Activated T-helper 1 cell treated with anti-CD3 and anti-CD28 coated beads, Interleukin-12 subunit alpha, Interleukin-12 subunit beta, Interleukin-2, Interleukin-4 antibody, amounts not matched to agents 30 ng/mL and 10 ng/mL and 1 ng/mL, durations not matched to agents 14 hours and 24 hours and 36 hours (primary cell): ENCODE data around the gene TXLNG. TPM values are rescaled to one million over a fixed set of nuclear protein-coding genes. Genes with fewer than 3 reads are reported as not detected.
"Not testable (repeated sequence)": the region's sequence is repeated elsewhere in the genome, so short reads cannot be mapped to it uniquely, and the experiment has no call there.

Source experiments
- DNase-seq: peaks from one replicate; pipeline ENCODE4 v3.0.0; 2021; ENCODE audit warnings: low spot score
- H3K27ac Mint-ChIP-seq: one replicate; pipeline ENCODE4 v1.8.0; 2021; ENCODE audit warnings: mild to moderate bottlenecking, mixed read lengths
- H3K27me3 Mint-ChIP-seq: one replicate; pipeline ENCODE4 v1.8.0; 2022; ENCODE audit warnings: mild to moderate bottlenecking, moderate library complexity, mixed read lengths; ENCODE audit not compliant: insufficient read depth
- H3K36me3 Mint-ChIP-seq: one replicate; pipeline ENCODE4 v1.8.0; 2021; ENCODE audit warnings: low read depth, mixed read lengths
- H3K4me1 Mint-ChIP-seq: one replicate; pipeline ENCODE4 v1.8.0; 2021; ENCODE audit warnings: low read depth, mixed read lengths
- H3K4me3 Mint-ChIP-seq: one replicate; pipeline ENCODE4 v1.8.0; 2021; ENCODE audit warnings: mild to moderate bottlenecking, moderate library complexity, mixed read lengths
- H3K9me3 Mint-ChIP-seq: one replicate; pipeline ENCODE4 v1.8.0; 2021; ENCODE audit warnings: mixed read lengths
- intact Hi-C: fragments of 100-400 bp; cut with micrococcal nuclease; formaldehyde crosslinking; loops from one replicate; pipeline ENCODE4 v1.15.1; 2024
- total RNA-seq: library from RNA; stranded (reverse); gene quantifications from 2 replicates; pipeline ENCODE4 v1.2.3, GENCODE V29; 2022

TXLNG gene
- total RNA-seq, 1 donor from 2014 or later = 23.8 TPM

GRCh38 chrX:16770970-16771482, 15.2 kb upstream of the TXLNG start:
- H3K4me3 Mint-ChIP-seq = no peak overlapping the region
- intact Hi-C loops = no loop called here
- no peaks in the 10 kb centered on the region for H3K9me3 Mint-ChIP-seq

GRCh38 chrX:16771483-16772398, 14.5 kb upstream of the TXLNG start:
- intact Hi-C loops = no loop called here
- H3K27ac Mint-ChIP-seq = no peak overlapping the region
- no peaks in the 10 kb centered on the region for H3K36me3 Mint-ChIP-seq
- DNase-seq = no peak
- no peaks in the 10 kb centered on the region for H3K27me3 Mint-ChIP-seq
- H3K4me1 Mint-ChIP-seq = no peaks in the 10 kb centered on the region
- H3K4me3 Mint-ChIP-seq = no peak overlapping the region
- no peaks in the 10 kb centered on the region for H3K9me3 Mint-ChIP-seq

More at GRCh38 chrX:16770970-16771482, 15.2 kb upstream of the TXLNG start:
- Mint-ChIP-seq H3K4me1 (no peaks in the 10 kb centered on the region), H3K27me3 (no peaks in the 10 kb centered on the region), H3K36me3 (no peaks in the 10 kb centered on the region), H3K27ac (no peak overlapping the region)
- no peak for DNase-seq

- Mint-ChIP-seq H3K4me3 (no peak overlapping the region), H3K4me1 (no peaks in the 10 kb centered on the region)
Measured at GRCh38 chrX:16772460-16772859, 13.8 kb upstream of the TXLNG start.

GRCh38 chrX:16774746-16775145, 11.5 kb upstream of the TXLNG start:
- no peaks in the 10 kb centered on the region for H3K9me3 Mint-ChIP-seq
- H3K27ac Mint-ChIP-seq = no peak overlapping the region
- H3K36me3 Mint-ChIP-seq = no peaks in the 10 kb centered on the region
- DNase-seq = no peak
- intact Hi-C loops = no loop called here
- H3K4me1 Mint-ChIP-seq = no peaks in the 10 kb centered on the region
- no peak overlapping the region for H3K4me3 Mint-ChIP-seq
- no peaks in the 10 kb centered on the region for H3K27me3 Mint-ChIP-seq

More at GRCh38 chrX:16772460-16772859, 13.8 kb upstream of the TXLNG start:
- Mint-ChIP-seq H3K36me3 (no peaks in the 10 kb centered on the region), H3K27ac (no peak overlapping the region), H3K9me3 (no peaks in the 10 kb centered on the region), H3K27me3 (no peaks in the 10 kb centered on the region)
- intact Hi-C loops = no loop called here
- no peak for DNase-seq

GRCh38 chrX:16778545-16778944, 7.7 kb upstream of the TXLNG start:
- H3K27me3 Mint-ChIP-seq = no peaks in the 10 kb centered on the region
- intact Hi-C loops = no loop called here
- H3K27ac Mint-ChIP-seq = no peak overlapping the region
- no peaks in the 10 kb centered on the region for H3K9me3 Mint-ChIP-seq
- no peak overlapping the region for H3K4me3 Mint-ChIP-seq
- H3K4me1 Mint-ChIP-seq = no peaks in the 10 kb centered on the region
- no peak for DNase-seq
- H3K36me3 Mint-ChIP-seq = no peaks in the 10 kb centered on the region

- Mint-ChIP-seq H3K9me3 (no peaks in the 10 kb centered on the region), H3K4me3 (no peak overlapping the region)
- intact Hi-C loops = no loop called here
Measured at GRCh38 chrX:16778993-16779392, 7.3 kb upstream of the TXLNG start.

GRCh38 chrX:16779815-16780214, 6.5 kb upstream of the TXLNG start:
- H3K27me3 Mint-ChIP-seq, H3K4me1 Mint-ChIP-seq, H3K4me3 Mint-ChIP-seq, intact Hi-C loops, H3K27ac Mint-ChIP-seq, DNase-seq, H3K9me3 Mint-ChIP-seq, H3K36me3 Mint-ChIP-seq: not testable (repeated sequence)

More at GRCh38 chrX:16778993-16779392, 7.3 kb upstream of the TXLNG start:
- Mint-ChIP-seq H3K36me3 (no peaks in the 10 kb centered on the region), H3K27ac (no peak overlapping the region), H3K27me3 (no peaks in the 10 kb centered on the region), H3K4me1 (no peaks in the 10 kb centered on the region)
- DNase-seq = no peak

GRCh38 chrX:16783452-16783851, 2.8 kb upstream of the TXLNG start:
- H3K9me3 Mint-ChIP-seq = no peaks in the 10 kb centered on the region
- DNase-seq = no peak
- no peak overlapping the region for H3K27ac Mint-ChIP-seq
- H3K27me3 Mint-ChIP-seq = no peaks in the 10 kb centered on the region
- H3K36me3 Mint-ChIP-seq = no peaks in the 10 kb centered on the region
- intact Hi-C loops = no loop called here
- H3K4me3 Mint-ChIP-seq = no peak overlapping the region
- peaks cover 11% of the 10 kb centered on the region for H3K4me1 Mint-ChIP-seq

GRCh38 chrX:16784440-16784839, 1.8 kb upstream of the TXLNG start:
- H3K4me3 Mint-ChIP-seq, intact Hi-C loops: not testable (repeated sequence)

GRCh38 chrX:16785247-16786138, 773 bp upstream of the TXLNG start:
- Mint-ChIP-seq H3K4me1 (peaks cover 11% of the 10 kb centered on the region), H3K4me3 (peak overlapping the region; percentile 92), H3K36me3 (no peaks in the 10 kb centered on the region), H3K27me3 (no peaks in the 10 kb centered on the region), H3K9me3 (no peaks in the 10 kb centered on the region), H3K27ac (peak overlapping the region; percentile 94)
- no peak for DNase-seq
- intact Hi-C loops = loop anchor here (1.0 to 5.0 kb wide), 5 partner anchors 42 to 1642 kb away; partner anchors contain the start of genes CA5B, CDKL5, RBBP7 and SYAP1

More at GRCh38 chrX:16784440-16784839, 1.8 kb upstream of the TXLNG start:
- not testable (repeated sequence) for H3K27me3 Mint-ChIP-seq, H3K36me3 Mint-ChIP-seq, DNase-seq, H3K9me3 Mint-ChIP-seq, H3K27ac Mint-ChIP-seq
- H3K4me1 Mint-ChIP-seq = peaks cover 11% of the 10 kb centered on the region

GRCh38 chrX:16786791-16787735, 797 bp downstream of the TXLNG start:
- Mint-ChIP-seq H3K27me3 (no peaks in the 10 kb centered on the region), H3K4me1 (peaks cover 11% of the 10 kb centered on the region), H3K4me3 (peak overlapping the region; percentile 92), H3K36me3 (no peaks in the 10 kb centered on the region), H3K27ac (peak overlapping the region; percentile 44), H3K9me3 (no peaks in the 10 kb centered on the region)
- peak; percentile 10 for DNase-seq
- intact Hi-C loops = loop anchor here (1.0 to 5.0 kb wide), 5 partner anchors 40 to 1640 kb away; partner anchors contain the start of genes CA5B, CDKL5, RBBP7 and SYAP1

- DNase-seq = no peak
- Mint-ChIP-seq H3K9me3 (no peaks in the 10 kb centered on the region), H3K4me3 (no peak overlapping the region), H3K36me3 (no peaks in the 10 kb centered on the region), H3K27ac (no peak overlapping the region), H3K27me3 (no peaks in the 10 kb centered on the region), H3K4me1 (peaks cover 11% of the 10 kb centered on the region)
- intact Hi-C loops = loop anchor here (5.0 kb wide), 3 partner anchors 39 to 1639 kb away; partner anchors contain the start of genes CA5B and CDKL5
Measured at GRCh38 chrX:16788477-16788876, 2.2 kb downstream of the TXLNG start.
